GM19043 (cell line): ENCODE results near the gene PHKB.
A peak's percentile ranks its signal among the peaks of the same experiment; 100 is the strongest.
"Not testable (repeated sequence)": the region's sequence is repeated elsewhere in the genome, so short reads cannot be mapped to it uniquely, and the experiment has no call there.

Experiments used
- ATAC-seq: cut with Tn5 transposase; IDR thresholded peaks from one replicate; pipeline ENCODE4 v1.9.1; 2021; ENCODE audit warnings: low read depth; ENCODE audit not compliant: unreplicated experiment

Gene PHKB

DNA sequence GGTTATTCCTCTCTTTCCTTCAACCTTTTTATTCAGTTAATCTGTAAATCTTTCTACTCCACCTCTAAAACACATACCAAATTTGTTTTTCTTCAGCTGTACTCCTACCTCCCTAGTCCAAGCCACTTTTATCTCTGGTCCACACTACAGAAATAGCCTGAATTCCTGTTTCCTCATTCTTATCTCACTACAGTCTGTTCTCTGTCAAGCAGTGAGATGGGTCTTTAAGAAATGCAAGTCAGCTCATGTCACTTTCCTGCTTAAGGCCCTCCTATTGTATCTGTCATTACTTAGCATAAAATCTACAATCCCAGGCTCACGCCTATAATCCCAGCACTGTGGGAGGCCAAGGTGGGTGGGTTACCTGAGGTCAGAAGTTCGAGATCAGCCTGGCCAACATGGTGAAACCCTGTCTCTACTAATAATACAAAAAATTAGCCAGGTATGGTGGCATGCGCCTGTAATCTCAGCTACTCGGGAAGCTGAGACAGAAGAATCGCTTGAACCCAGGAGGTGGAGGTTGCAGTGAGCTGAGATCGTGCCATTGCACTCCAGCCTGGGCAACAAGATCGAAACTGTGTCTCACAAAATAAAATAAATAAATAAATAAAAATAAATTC, 7.0 kb downstream of the PHKB start:
- not testable (repeated sequence) for ATAC-seq

DNA sequence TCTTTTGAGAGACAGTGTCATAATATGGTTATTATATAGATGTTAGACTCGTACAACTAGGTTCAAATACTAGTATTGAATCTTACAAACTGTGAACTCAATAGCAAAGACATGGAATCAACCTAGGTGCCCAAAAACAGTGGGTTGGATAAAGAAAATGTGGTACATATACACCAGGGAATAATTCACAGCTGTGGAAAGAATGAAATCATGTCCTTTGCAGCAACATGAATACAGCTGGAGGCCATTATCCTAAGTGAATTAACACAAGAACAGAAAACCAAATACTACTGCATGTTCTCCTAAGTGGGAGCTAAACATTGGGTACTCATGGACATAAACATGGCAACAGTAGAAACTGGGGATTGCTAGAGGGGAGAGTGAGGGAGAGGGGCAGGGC, 8.1 kb downstream of the PHKB start:
- ATAC-seq, result no peak

DNA sequence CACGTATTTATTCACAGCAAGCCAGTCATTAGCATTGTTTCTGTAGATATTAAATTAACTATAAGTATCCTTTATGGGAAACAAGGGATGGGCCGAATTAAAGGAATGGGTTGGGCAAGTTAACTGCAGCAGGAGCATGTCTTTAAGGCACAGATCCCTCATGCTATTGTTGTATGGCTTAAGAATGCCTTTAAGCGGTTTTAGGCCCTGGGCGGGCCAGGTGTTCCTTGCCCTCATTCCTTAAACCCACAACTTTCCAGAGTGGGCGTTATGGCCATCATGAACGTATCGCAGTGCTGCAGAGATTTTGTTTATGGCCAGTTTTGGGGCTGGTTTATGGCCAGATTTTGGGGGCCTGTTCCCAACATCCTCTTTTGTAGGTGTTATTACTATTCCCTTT, 9.1 kb downstream of the PHKB start:
- ATAC-seq, result no peak

- no peak for ATAC-seq
Observed at GRCh38 chr16:47470810-47471209, 9.7 kb downstream of the PHKB start.

- ATAC-seq, result not testable (repeated sequence)
Observed at GRCh38 chr16:47473004-47473403, 11.9 kb downstream of the PHKB start.

GRCh38 chr16:47473792-47474191, 12.7 kb downstream of the PHKB start:
- no peak for ATAC-seq

DNA sequence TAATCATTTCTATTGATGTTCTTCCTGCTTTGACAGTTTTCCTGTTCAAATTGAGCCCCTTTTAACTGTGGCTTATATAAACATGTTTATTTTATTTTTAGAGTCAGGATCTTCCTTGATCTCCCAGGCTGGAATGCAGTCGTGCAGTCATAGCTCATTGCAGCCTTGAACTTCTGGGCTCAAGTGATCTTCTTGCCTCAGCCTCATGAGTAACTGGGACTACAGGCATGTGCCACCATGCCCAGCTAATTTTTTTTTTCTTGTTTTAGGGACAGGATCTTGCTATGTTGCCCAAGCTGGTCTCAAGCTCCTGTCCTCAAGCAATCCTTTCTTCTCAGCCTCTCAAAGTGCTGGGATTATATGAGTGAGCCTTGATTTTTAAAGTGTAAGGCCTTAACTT, 14.7 kb downstream of the PHKB start:
- ATAC-seq, result no peak

GRCh38 chr16:47476654-47477345, 15.7 kb downstream of the PHKB start:
- no peak for ATAC-seq

- no peak for ATAC-seq
Observed at GRCh38 chr16:47477679-47478078, 16.5 kb downstream of the PHKB start.

DNA sequence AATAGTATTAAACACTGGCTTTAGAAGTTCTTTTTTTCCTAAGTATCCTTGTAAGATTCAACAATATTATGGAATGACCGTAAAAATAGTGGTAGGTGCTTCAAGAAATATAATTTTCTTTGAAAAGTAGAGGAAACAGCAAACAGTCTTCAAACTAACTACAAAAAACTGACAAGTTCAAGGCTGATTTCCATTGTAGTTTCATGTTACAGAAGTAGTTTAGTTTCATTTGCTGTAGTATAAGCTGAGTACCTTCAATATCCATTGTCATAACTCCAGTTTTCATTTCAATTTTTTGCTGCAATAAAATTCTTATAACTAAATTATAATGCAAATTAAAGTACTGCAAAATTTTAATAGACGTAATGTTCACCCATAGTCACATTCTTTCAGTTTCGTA, 19.3 kb downstream of the PHKB start:
- no peak for ATAC-seq

DNA sequence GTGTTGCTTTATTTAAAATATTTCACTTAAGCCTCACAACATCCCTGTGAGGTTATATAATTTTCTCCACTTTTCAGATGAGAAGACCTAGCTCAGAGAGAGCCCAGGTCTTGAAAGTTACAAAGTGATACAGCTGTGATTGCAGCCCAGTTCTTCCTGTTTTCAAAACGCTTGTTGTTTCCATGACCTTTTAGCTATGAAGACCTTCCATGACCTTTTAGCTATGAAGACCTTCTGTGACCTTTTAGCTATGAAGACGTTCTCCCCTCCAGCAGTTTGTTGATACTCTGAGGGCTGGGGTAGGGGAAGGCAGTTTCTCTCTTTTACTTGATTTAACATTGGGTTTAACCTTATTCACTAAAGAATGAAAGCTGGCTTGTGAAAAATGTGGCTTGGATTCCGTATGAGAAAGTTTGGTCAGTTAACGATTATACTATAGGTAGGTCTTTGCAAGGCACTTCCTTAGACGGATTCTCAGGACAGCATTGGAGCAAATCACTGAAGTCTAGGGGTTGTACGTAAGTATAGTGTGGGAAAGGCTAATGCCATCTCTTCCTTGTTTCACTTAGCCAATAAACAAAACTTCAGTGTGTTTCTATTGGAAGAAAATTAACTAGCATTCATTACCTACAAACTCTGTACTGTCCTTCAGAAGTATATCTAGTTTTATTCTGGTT, 20.7 kb downstream of the PHKB start:
- no peak for ATAC-seq

GRCh38 chr16:47483616-47484015, 22.5 kb downstream of the PHKB start:
- ATAC-seq, result no peak

GRCh38 chr16:47486856-47487255, 25.7 kb downstream of the PHKB start:
- ATAC-seq, result no peak

DNA sequence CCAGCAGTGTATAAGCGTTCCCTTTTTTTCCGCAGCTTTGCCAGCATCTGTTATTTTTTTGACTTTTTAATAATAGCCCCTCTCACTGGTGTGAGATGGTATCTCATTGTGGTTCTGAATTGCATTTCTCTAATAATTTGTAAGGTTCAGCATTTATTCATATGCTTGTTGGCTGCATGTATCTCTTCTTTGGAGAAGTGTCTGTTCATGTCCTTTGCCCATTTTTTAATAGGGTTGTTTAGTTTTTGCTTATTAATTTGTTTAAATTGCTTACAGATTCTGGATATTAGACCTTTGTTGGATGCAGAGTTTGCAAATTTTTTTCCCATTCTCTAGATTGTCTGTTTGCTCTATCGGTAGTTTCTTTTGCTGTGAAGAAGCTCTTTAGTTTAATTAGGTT, 26.9 kb downstream of the PHKB start:
- ATAC-seq, result no peak

- no peak for ATAC-seq
Observed at GRCh38 chr16:47490471-47490870, 29.3 kb downstream of the PHKB start.

DNA sequence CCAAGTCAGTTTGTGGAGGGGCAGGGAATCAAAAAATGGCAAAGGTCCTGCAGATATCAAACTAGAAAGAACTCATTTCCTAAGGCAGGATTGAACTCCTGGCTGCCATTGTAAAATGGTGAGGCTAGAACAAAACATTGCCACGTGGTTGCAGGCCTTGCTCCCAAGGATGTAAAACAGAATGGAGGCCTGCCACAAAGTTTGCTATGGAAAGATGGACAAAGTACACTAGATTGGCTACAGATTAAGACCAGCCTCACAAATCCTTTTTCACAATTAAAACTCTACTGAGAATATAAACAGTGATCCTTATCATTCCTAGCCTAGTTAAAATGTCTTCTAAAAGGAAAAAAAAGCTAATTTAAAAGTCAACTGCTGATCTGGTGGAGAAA, 30.9 kb downstream of the PHKB start:
- ATAC-seq, result no peak

- ATAC-seq, result peak; percentile 71
Observed at GRCh38 chr16:47492428-47493377, 31.6 kb downstream of the PHKB start.

- peak; percentile 45 for ATAC-seq
Observed at GRCh38 chr16:47493381-47494337, 32.5 kb downstream of the PHKB start.

DNA sequence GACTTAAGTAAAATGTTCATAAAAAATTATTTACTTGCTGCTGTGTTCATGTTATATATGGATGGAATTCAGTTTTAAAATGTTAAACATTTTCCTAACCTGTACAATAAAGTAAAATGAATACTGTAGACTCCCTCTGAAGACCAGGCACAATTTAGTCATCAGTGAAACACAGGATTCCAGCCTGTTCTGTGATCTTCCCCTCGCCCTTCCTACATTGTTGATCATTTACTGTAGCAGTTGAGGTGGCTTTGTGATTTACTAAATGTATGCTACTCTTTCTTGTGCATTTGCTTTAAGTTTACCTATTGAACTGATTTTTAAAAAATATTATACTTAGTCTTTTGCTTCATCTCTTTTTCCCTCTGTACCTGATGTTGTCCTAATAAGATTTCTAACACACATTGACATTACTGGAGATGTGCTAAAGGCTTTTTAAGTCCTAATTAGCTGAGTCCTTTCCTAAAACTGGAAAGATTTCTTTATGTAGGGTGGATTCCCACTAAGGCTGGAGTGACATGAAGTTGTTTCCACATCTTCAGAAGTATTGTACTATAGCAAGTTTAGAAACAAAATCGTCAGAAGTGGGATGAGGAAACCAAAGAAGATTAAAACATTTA, 38.1 kb downstream of the PHKB start:
- no peak for ATAC-seq
